HepG2 (cell line): Measurements from ENCODE around the gene PIRT. TPM values are rescaled to one million over a fixed set of nuclear protein-coding genes. Genes with fewer than 3 reads are reported as not detected.

Source experiments
- ATAC-seq: fragments of 200-7000 bp; cut with Tn5 transposase; 3 replicates; pipeline ENCODE4 v1.9.1; 2020; ENCODE audit warnings: mild to moderate bottlenecking, moderate library complexity
- BruUV-seq: library from RNA; stranded (reverse); fragments of 400-500 nt; replicated peaks from 2 replicates; lab custom pipeline; 2021; lab: Mats Ljungman, UMichigan
- CTCF ChIA-PET: fragments of 300-600 bp; formaldehyde crosslinking; extraction: SDS; loops from one replicate; lab custom pipeline; 2021; ENCODE audit warnings: low total read pairs, inconsistent platforms, low intra/inter-chr PET ratio; lab: Yijun Ruan, JAX
- POLR2A ChIA-PET: fragments of 350-600 bp; sonication (Branson Sonifier 250); formaldehyde crosslinking; loops from one replicate; lab custom pipeline; 2020; ENCODE audit warnings: antibody characterized with exemption, inconsistent platforms; lab: Yijun Ruan, JAX
- DNase-seq: peaks from one replicate; pipeline ENCODE4 v3.0.0-alpha.2; 2015; ENCODE audit warnings: low spot score
- FAIRE-seq: peaks from 3 replicates; lab custom pipeline; 2011; peaks lifted over from hg19 to GRCh38; lab: Jason Lieb, UNC
- H2AFZ ChIP-seq: one replicate; pipeline ENCODE4 v1.6.1; 2011; ENCODE audit warnings: low read length, inconsistent platforms
- H3K27ac ChIP-seq: fragments of 300-600 bp; 3 replicates; pipeline ENCODE4 v1.8.0; 2011; ENCODE audit warnings: mixed run types, mild to moderate bottlenecking, mixed read lengths, low read length, inconsistent platforms; ENCODE audit not compliant: insufficient read depth; ENCODE audit errors: extremely low read length
- H3K27me3 ChIP-seq, 2 experiments: fragments of 200-600 bp in 1 of 2; 2 replicates in 1 of 2; 3 replicates in 1 of 2; pipeline versions ENCODE4 v1.6.0 to v1.8.0; 2011; ENCODE audit warnings: low read length in 2 of 2, mild to moderate bottlenecking in 2 of 2, moderate library complexity in 2 of 2, inconsistent platforms in 1 of 2; ENCODE audit not compliant: insufficient read depth in 2 of 2, control insufficient read depth in 1 of 2
- H3K36me3 ChIP-seq, 2 experiments: fragments of 200-600 bp in 1 of 2; replicated peaks in 1 of 2; 2 replicates in 1 of 2; 3 replicates in 1 of 2; pipeline versions ENCODE4 v1.5.1 to v1.8.0; 2011; ENCODE audit warnings: low read length in 2 of 2, inconsistent platforms in 1 of 2; ENCODE audit not compliant: insufficient read depth in 2 of 2, control insufficient read depth in 1 of 2
- H3K4me1 ChIP-seq: 2 replicates; pipeline ENCODE4 v1.5.1; 2012; ENCODE audit warnings: low read length, inconsistent platforms; ENCODE audit not compliant: insufficient read depth
- H3K4me2 ChIP-seq: 2 replicates; pipeline ENCODE4 v1.6.0; 2011; ENCODE audit warnings: low read depth, low read length, inconsistent platforms
- H3K4me3 ChIP-seq, 3 experiments: fragments of 200-600 bp in 1 of 3; sonication (generic), shearing (Covaris generic) in 1 of 3; replicated peaks in 1 of 3; 2 replicates each; pipeline ENCODE4 v1.5.1; 2011 to 2016; ENCODE audit warnings: low read length in 3 of 3, inconsistent platforms in 2 of 3, low read depth in 2 of 3, mild to moderate bottlenecking in 2 of 3, control low read depth in 1 of 3, mixed read lengths in 1 of 3; ENCODE audit not compliant: insufficient read depth in 1 of 3
- H3K79me2 ChIP-seq: one replicate; pipeline ENCODE4 v1.6.1; 2011; ENCODE audit warnings: low read length, inconsistent platforms; ENCODE audit not compliant: insufficient read depth
- H3K9ac ChIP-seq: 2 replicates; pipeline ENCODE4 v1.6.0; 2011; ENCODE audit warnings: mild to moderate bottlenecking, low read depth, low read length, inconsistent platforms; ENCODE audit not compliant: insufficient read depth
- H3K9me3 ChIP-seq: 2 replicates; pipeline ENCODE4 v1.5.1; 2012; ENCODE audit warnings: mild to moderate bottlenecking, low read length
- H4K20me1 ChIP-seq: 2 replicates; pipeline ENCODE4 v1.6.0; 2011; ENCODE audit warnings: inconsistent platforms, mild to moderate bottlenecking, low read length, moderate library complexity; ENCODE audit not compliant: insufficient read depth
- ARNT2 ChIP-seq: sonication (generic); formaldehyde crosslinking; IDR thresholded peaks from 2 replicates; pipeline ENCODE4 v1.8.0; 2022; ENCODE audit warnings: mild to moderate bottlenecking, low read depth, missing genetic modification reagents, moderate library complexity
- HNRNPUL1 ChIP-seq: fragments of 200-400 bp; formaldehyde crosslinking; IDR thresholded peaks from 2 replicates; pipeline ENCODE4 v1.6.1; 2017; ENCODE audit warnings: low read depth, mild to moderate bottlenecking, low read length, moderate library complexity
- NFRKB ChIP-seq: fragments of 450-650 bp; IDR thresholded peaks from 2 replicates; pipeline ENCODE4 v1.6.1; 2017
- PBX3 ChIP-seq: sonication (generic); formaldehyde crosslinking; IDR thresholded peaks from 2 replicates; pipeline ENCODE4 v1.8.1; 2023; ENCODE audit warnings: missing genetic modification reagents, inconsistent platforms, borderline replicate concordance
- RBFOX2 ChIP-seq: fragments of 200-400 bp; formaldehyde crosslinking; IDR thresholded peaks from 2 replicates; pipeline ENCODE4 v1.6.1; 2017; ENCODE audit warnings: low read depth, mild to moderate bottlenecking, low read length
- SALL2 ChIP-seq: sonication (generic); formaldehyde crosslinking; IDR thresholded peaks from 2 replicates; pipeline ENCODE4 v1.8.1; 2023; ENCODE audit warnings: mild to moderate bottlenecking, missing genetic modification reagents, inconsistent platforms
- ZBTB34 ChIP-seq: sonication (generic); formaldehyde crosslinking; IDR thresholded peaks from 2 replicates; pipeline ENCODE4 v1.8.0; 2022; ENCODE audit warnings: mild to moderate bottlenecking, missing genetic modification reagents
- ZFAT ChIP-seq: sonication (generic); formaldehyde crosslinking; conservative IDR thresholded peaks from 2 replicates; pipeline ENCODE4 v1.8.1; 2023; ENCODE audit warnings: missing genetic modification reagents, inconsistent platforms
- ZNF280B ChIP-seq: sonication (generic); formaldehyde crosslinking; IDR thresholded peaks from 2 replicates; pipeline ENCODE4 v1.5.0; 2020; ENCODE audit warnings: missing genetic modification reagents, mild to moderate bottlenecking, borderline replicate concordance
- ZNF775 ChIP-seq: sonication (generic); formaldehyde crosslinking; IDR thresholded peaks from 2 replicates; pipeline ENCODE4 v1.4.0; 2020; ENCODE audit warnings: missing genetic modification reagents, mild to moderate bottlenecking, moderate library complexity, borderline replicate concordance
- ZSCAN5A ChIP-seq: sonication (generic); formaldehyde crosslinking; IDR thresholded peaks from 2 replicates; pipeline ENCODE4 v1.8.0; 2022; ENCODE audit warnings: mild to moderate bottlenecking, missing genetic modification reagents, borderline replicate concordance
- WGBS: methylation state at CpG from one replicate; pipeline ENCODE4 v1.1.6; 2017; ENCODE audit warnings: low lambda C conversion rate; 5-methylcytosine and 5-hydroxymethylcytosine counted together
- in situ Hi-C: cut with HindIII; loops from 2 replicates; pipeline ENCODE4 v1.10.0; 2017; ENCODE audit warnings: low pct_unique_long_range_greater_than_20kb; ENCODE audit not compliant: extremely low pct_ligation_motif_present
- intact Hi-C: fragments of 100-400 bp; cut with micrococcal nuclease; formaldehyde crosslinking; loops from one replicate; pipeline ENCODE4 v1.10.0; 2022; ENCODE audit not compliant: unreplicated experiment
- polyA plus RNA-seq, 8 experiments: library from polyadenylated mRNA; depleted of rRNA in 3 of 8; stranded (reverse) in 7 of 8; unstranded in 1 of 8; fragments of >200 nt; fragmentation: Illumina TruSeq in 4 of 8; extraction: Trizol in 4 of 8; gene quantifications; 2 replicates each; pipeline versions ENCODE4 v1.2.1 to v1.2.3, GENCODE V29; 2011 to 2016; ENCODE audit warnings: low read depth in 4 of 8, missing spikeins in 1 of 8, mixed read lengths in 1 of 8; ENCODE audit not compliant: insufficient read depth in 1 of 8
- total RNA-seq, 5 experiments: library from RNA; depleted of rRNA; stranded (reverse); fragments of >200 nt; fragmentation: Illumina TruSeq; extraction: Trizol; gene quantifications; 2 replicates each; pipeline ENCODE4 v1.2.3, GENCODE V29; 2016; ENCODE audit warnings: low read depth in 1 of 5
- TF ChIP-seq, protein P1 (sequence below): sonication (generic); formaldehyde crosslinking; IDR thresholded peaks from 2 replicates; pipeline ENCODE4 v1.4.0; 2020; ENCODE audit warnings: missing genetic modification reagents

The PIRT gene
- total and polyA plus RNA-seq, 2 of the 13 experiments (the other 11 are each of a cell fraction or from before 2014, with no cell fraction given), result not detected

GRCh38 chr17:10837921-10838320 is at the start of gene PIRT (continued):
- TF ChIP-seq PBX3 (CRISPR knock-in tag), result no peak
- no peak for TF ChIP-seq ZNF775 (CRISPR knock-in tag)
- no peak for TF ChIP-seq ARNT2 (CRISPR knock-in tag)
- no peak for TF ChIP-seq ZFAT

DNA sequence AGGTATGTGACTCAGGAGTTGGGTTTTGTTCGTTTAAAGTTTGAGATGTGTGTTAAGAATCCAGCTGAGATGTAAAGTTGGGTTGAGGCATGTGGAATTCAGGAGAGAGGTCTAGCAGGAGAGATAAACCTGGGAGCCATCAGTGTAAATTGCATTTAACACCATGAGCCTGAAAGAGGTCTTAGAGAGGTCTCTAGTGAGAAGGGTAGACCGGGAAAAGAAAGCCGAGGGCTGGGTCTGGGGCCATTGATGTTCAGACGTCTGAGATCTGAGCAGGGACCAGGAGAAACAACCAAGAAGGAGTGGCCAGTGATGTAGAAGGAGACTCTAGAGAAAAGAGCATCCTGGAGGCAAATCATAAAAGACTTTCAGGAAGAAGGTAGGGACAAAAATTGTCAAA is 44.1 kb upstream of the PIRT start:
- CTCF ChIA-PET, result no interaction called here
- TF ChIP-seq SALL2 (CRISPR knock-in tag) (no peak), ZSCAN5A (CRISPR knock-in tag) (no peak), ZBTB34 (CRISPR knock-in tag) (no peak), RBFOX2 (no peak), HNRNPUL1 (no peak), NFRKB (no peak), ZNF280B (CRISPR knock-in tag) (no peak)
- TF ChIP-seq, protein P1, sequence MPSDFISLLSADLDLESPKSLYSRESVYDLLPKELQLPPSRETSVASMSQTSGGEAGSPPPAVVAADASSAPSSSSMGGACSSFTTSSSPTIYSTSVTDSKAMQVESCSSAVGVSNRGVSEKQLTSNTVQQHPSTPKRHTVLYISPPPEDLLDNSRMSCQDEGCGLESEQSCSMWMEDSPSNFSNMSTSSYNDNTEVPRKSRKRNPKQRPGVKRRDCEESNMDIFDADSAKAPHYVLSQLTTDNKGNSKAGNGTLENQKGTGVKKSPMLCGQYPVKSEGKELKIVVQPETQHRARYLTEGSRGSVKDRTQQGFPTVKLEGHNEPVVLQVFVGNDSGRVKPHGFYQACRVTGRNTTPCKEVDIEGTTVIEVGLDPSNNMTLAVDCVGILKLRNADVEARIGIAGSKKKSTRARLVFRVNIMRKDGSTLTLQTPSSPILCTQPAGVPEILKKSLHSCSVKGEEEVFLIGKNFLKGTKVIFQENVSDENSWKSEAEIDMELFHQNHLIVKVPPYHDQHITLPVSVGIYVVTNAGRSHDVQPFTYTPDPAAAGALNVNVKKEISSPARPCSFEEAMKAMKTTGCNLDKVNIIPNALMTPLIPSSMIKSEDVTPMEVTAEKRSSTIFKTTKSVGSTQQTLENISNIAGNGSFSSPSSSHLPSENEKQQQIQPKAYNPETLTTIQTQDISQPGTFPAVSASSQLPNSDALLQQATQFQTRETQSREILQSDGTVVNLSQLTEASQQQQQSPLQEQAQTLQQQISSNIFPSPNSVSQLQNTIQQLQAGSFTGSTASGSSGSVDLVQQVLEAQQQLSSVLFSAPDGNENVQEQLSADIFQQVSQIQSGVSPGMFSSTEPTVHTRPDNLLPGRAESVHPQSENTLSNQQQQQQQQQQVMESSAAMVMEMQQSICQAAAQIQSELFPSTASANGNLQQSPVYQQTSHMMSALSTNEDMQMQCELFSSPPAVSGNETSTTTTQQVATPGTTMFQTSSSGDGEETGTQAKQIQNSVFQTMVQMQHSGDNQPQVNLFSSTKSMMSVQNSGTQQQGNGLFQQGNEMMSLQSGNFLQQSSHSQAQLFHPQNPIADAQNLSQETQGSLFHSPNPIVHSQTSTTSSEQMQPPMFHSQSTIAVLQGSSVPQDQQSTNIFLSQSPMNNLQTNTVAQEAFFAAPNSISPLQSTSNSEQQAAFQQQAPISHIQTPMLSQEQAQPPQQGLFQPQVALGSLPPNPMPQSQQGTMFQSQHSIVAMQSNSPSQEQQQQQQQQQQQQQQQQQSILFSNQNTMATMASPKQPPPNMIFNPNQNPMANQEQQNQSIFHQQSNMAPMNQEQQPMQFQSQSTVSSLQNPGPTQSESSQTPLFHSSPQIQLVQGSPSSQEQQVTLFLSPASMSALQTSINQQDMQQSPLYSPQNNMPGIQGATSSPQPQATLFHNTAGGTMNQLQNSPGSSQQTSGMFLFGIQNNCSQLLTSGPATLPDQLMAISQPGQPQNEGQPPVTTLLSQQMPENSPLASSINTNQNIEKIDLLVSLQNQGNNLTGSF, result no peak

More for the DNA sequence above, 44.1 kb upstream of the PIRT start:
- H3K9me3 ChIP-seq, result no peaks in the 10 kb centered on the region
- no peak overlapping the region for H2AFZ ChIP-seq
- no peak overlapping the region for H3K9ac ChIP-seq
- no peak overlapping the region for H3K4me2 ChIP-seq
- no peaks in the 10 kb centered on the region for H3K36me3 ChIP-seq
- H3K4me3 ChIP-seq, result no peak overlapping the region
- H3K4me1 ChIP-seq, result no peaks in the 10 kb centered on the region
- WGBS, result 2% methylated on average over 4 of the region's 4 CpGs
- no TSS peak for BruUV-seq
- H3K27ac ChIP-seq, result no peak overlapping the region
- H3K79me2 ChIP-seq, result no peaks in the 10 kb centered on the region
- intact Hi-C loops (no loop called here), in situ Hi-C loops (no loop called here)
- H4K20me1 ChIP-seq, result no peaks in the 10 kb centered on the region
- FAIRE-seq, result no peak
- no peak for DNase-seq
- no peak for ATAC-seq
- POLR2A ChIA-PET, result no interaction called here
- H3K27me3 ChIP-seq, result no peaks in the 10 kb centered on the region; a peak in 1 of 5 replicates
